Purkinje cell (primary cell): Measurements from ENCODE around the gene MRPS22. TPM values are rescaled to one million over a fixed set of nuclear protein-coding genes. Genes with fewer than 3 reads are reported as not detected.

ENCODE experiments used
- polyA plus RNA-seq: library from polyadenylated mRNA; unstranded; fragments of >200 nt; fragmentation: Nextera tagmentation; gene quantifications from 2 replicates; pipeline ENCODE4 v1.2.1, GENCODE V29; 2014

MRPS22 gene
- polyA plus RNA-seq = 75.8 and 112 TPM in 2 replicates

GRCh38 chr3:139343895-139344856, at the start of gene MRPS22:
TSS of gene MRPS22 (plus strand) at chr3:139344020. CDS start at chr3:139344027, 7 bp downstream.

GRCh38 chr3:139389552-139390368, 45.9 kb downstream of the MRPS22 start, which contains the start of gene COPB2:
TSS of gene COPB2 (minus strand) at chr3:139389647. CDS start at chr3:139389550, 97 bp downstream.

Other genes with a start within 250 kb of the MRPS22 start
- gene COPB2, start 45.6 kb downstream of the MRPS22 start, polyA plus RNA-seq = 92.8 and 99.5 TPM in 2 replicates
- gene RBP2, start 132.5 kb downstream of the MRPS22 start, polyA plus RNA-seq = not detected in 2 replicates
- gene RBP1, start 195.7 kb downstream of the MRPS22 start, polyA plus RNA-seq = 31.6 and 73.4 TPM in 2 replicates